Hepatocyte (in vitro differentiated cells): ENCODE data around the gene S1PR2.

Source experiments
- CTCF ChIP-seq: fragments of 200-600 bp; sonication (generic); IDR thresholded peaks from 2 replicates; pipeline ENCODE4 v1.5.1; 2016; ENCODE audit warnings: antibody characterized with exemption, mild to moderate bottlenecking; ENCODE audit not compliant: poor library complexity
- EZH2 ChIP-seq: fragments of 200-600 bp; sonication (generic); IDR thresholded peaks from 2 replicates; pipeline ENCODE4 v1.6.1; 2016; ENCODE audit warnings: antibody characterized with exemption, mild to moderate bottlenecking, borderline replicate concordance
- EZH2phosphoT487 ChIP-seq: fragments of 200-600 bp; sonication (generic); IDR thresholded peaks from one replicate; pipeline ENCODE4 v1.6.1; 2018; ENCODE audit warnings: antibody characterized with exemption, mild to moderate bottlenecking, low read depth, moderate library complexity; ENCODE audit not compliant: unreplicated experiment, severe bottlenecking

GRCh38 chr19:10231612-10232228 lies 589 bp upstream of the S1PR2 start:
- TF ChIP-seq EZH2phosphoT487 (no peak), CTCF (no peak), EZH2 (no peak)
